CD8-positive, alpha-beta memory T cell (primary cell): ENCODE results near the gene CSTPP1. TPM values are rescaled to one million over a fixed set of nuclear protein-coding genes. Genes with fewer than 3 reads are reported as not detected.

ENCODE experiments used
- CTCF ChIA-PET: fragments of 350-600 bp; sonication (Branson Sonifier 250); formaldehyde crosslinking; loops from one replicate; lab custom pipeline; 2021; ENCODE audit warnings: antibody characterized with exemption; lab: Charles Lee
- POLR2A ChIA-PET: fragments of 350-600 bp; sonication (Branson Sonifier 250); formaldehyde crosslinking; loops from one replicate; lab custom pipeline; 2021; ENCODE audit warnings: antibody characterized with exemption; lab: Charles Lee
- DNase-seq, 5 donors: peaks; one replicate each; pipeline versions ENCODE4 v3.0.0 to v3.0.0-alpha.2; 2020 to 2022; ENCODE audit warnings: mixed read lengths in 1 of 5
- H3K27ac ChIP-seq: one replicate; pipeline ENCODE4 v1.7.0; 2013; ENCODE audit warnings: low read depth, mild to moderate bottlenecking, low read length, moderate library complexity
- H3K27me3 ChIP-seq: 2 replicates; pipeline ENCODE4 v1.7.0; 2013; ENCODE audit warnings: low read length, mild to moderate bottlenecking; ENCODE audit not compliant: insufficient read depth, poor library complexity, severe bottlenecking
- H3K36me3 ChIP-seq: 2 replicates; pipeline ENCODE4 v1.7.0; 2013; ENCODE audit warnings: mild to moderate bottlenecking, low read length, moderate library complexity; ENCODE audit not compliant: insufficient read depth
- H3K4me1 ChIP-seq: 2 replicates; pipeline ENCODE4 v1.7.0; 2013; ENCODE audit warnings: mild to moderate bottlenecking, low read length, moderate library complexity; ENCODE audit not compliant: insufficient read depth
- H3K4me3 ChIP-seq: 2 replicates; pipeline ENCODE4 v1.7.0; 2013; ENCODE audit warnings: mild to moderate bottlenecking, low read length
- H3K9me3 ChIP-seq: 2 replicates; pipeline ENCODE4 v1.7.0; 2013; ENCODE audit warnings: mild to moderate bottlenecking, low read length
- H3K27ac Mint-ChIP-seq, 8 donors: one replicate each; pipeline ENCODE4 v1.8.0; 2020 to 2021; ENCODE audit warnings: mixed read lengths in 8 of 8, mild to moderate bottlenecking in 6 of 8, inconsistent platforms in 3 of 8, moderate library complexity in 3 of 8
- H3K27me3 Mint-ChIP-seq, 2 donors: one replicate each; pipeline ENCODE4 v1.8.0; 2020 to 2021; ENCODE audit warnings: mixed read lengths in 2 of 2, mild to moderate bottlenecking in 1 of 2, moderate library complexity in 1 of 2
- H3K36me3 Mint-ChIP-seq, 3 donors: one replicate each; pipeline ENCODE4 v1.8.0; 2020 to 2021; ENCODE audit warnings: mixed read lengths in 3 of 3, inconsistent platforms in 1 of 3, mild to moderate bottlenecking in 1 of 3
- H3K4me1 Mint-ChIP-seq, 3 donors: one replicate each; pipeline ENCODE4 v1.8.0; 2020 to 2021; ENCODE audit warnings: mixed read lengths in 3 of 3, inconsistent platforms in 1 of 3, mild to moderate bottlenecking in 1 of 3
- H3K4me3 Mint-ChIP-seq, 7 donors: one replicate each; pipeline ENCODE4 v1.8.0; 2020 to 2021; ENCODE audit warnings: mixed read lengths in 7 of 7, mild to moderate bottlenecking in 6 of 7, moderate library complexity in 4 of 7, inconsistent platforms in 2 of 7
- H3K9me3 Mint-ChIP-seq, 5 donors: one replicate each; pipeline ENCODE4 v1.8.0; 2020 to 2022; ENCODE audit warnings: mixed read lengths in 5 of 5, mild to moderate bottlenecking in 3 of 5, moderate library complexity in 2 of 5, inconsistent platforms in 1 of 5
- polyA plus RNA-seq: library from polyadenylated mRNA; unstranded; fragments of 300-500 nt; fragmentation: Illumina TruSeq; gene quantifications from one replicate; pipeline ENCODE4 v1.2.3, GENCODE V29; 2021
- total RNA-seq, 2 experiments: library from RNA; stranded (reverse); gene quantifications; one replicate each; pipeline ENCODE4 v1.2.3, GENCODE V29; 2021

CSTPP1 gene
- total and polyA plus RNA-seq, 3 experiments from 2014 or later = 16.9 to 19.7 (median 18.4) TPM

GRCh38 chr11:47057365-47057764 lies 120.8 kb downstream of the CSTPP1 start:
- Mint-ChIP-seq H3K36me3 (peaks cover 10 to 26% (median 17%) of the 10 kb centered on the region in 3 donors), H3K9me3 (peaks cover 0 to 3% (median 0%) of the 10 kb centered on the region in 5 donors), H3K27ac (no peak overlapping the region), H3K4me3 (no peak overlapping the region), H3K4me1 (peaks cover 0 to 3% (median 0%) of the 10 kb centered on the region in 3 donors), H3K27me3 (no peaks in the 10 kb centered on the region)
- no peak overlapping the region for H3K4me3 ChIP-seq
- POLR2A ChIA-PET = no interaction called here
- H3K27ac ChIP-seq = no peak overlapping the region
- no peak for DNase-seq
- H3K4me1 ChIP-seq = no peaks in the 10 kb centered on the region
- no peaks in the 10 kb centered on the region for H3K9me3 ChIP-seq
- H3K36me3 ChIP-seq = no peaks in the 10 kb centered on the region
- no peaks in the 10 kb centered on the region for H3K27me3 ChIP-seq
- CTCF ChIA-PET = no interaction called here

GRCh38 chr11:47060807-47061206 lies 124.2 kb downstream of the CSTPP1 start:
- H3K36me3 Mint-ChIP-seq = peaks cover 9 to 20% (median 16%) of the 10 kb centered on the region in 3 donors
- Histone ChIP-seq H3K4me3 (no peak overlapping the region), H3K27ac (no peak overlapping the region), H3K4me1 (no peaks in the 10 kb centered on the region), H3K27me3 (no peaks in the 10 kb centered on the region), H3K36me3 (no peaks in the 10 kb centered on the region), H3K9me3 (no peaks in the 10 kb centered on the region)
- CTCF ChIA-PET = no interaction called here
- POLR2A ChIA-PET = no interaction called here
- H3K4me3 Mint-ChIP-seq = no peak overlapping the region
- H3K4me1 Mint-ChIP-seq = peaks cover 0 to 3% (median 0%) of the 10 kb centered on the region in 3 donors
- peaks cover 0 to 4% (median 3%) of the 10 kb centered on the region in 5 donors for H3K9me3 Mint-ChIP-seq
- no peak for DNase-seq
- peak overlapping the region in 2 of 8 donors; percentile 6 to 14 for H3K27ac Mint-ChIP-seq
- H3K27me3 Mint-ChIP-seq = no peaks in the 10 kb centered on the region

DNA sequence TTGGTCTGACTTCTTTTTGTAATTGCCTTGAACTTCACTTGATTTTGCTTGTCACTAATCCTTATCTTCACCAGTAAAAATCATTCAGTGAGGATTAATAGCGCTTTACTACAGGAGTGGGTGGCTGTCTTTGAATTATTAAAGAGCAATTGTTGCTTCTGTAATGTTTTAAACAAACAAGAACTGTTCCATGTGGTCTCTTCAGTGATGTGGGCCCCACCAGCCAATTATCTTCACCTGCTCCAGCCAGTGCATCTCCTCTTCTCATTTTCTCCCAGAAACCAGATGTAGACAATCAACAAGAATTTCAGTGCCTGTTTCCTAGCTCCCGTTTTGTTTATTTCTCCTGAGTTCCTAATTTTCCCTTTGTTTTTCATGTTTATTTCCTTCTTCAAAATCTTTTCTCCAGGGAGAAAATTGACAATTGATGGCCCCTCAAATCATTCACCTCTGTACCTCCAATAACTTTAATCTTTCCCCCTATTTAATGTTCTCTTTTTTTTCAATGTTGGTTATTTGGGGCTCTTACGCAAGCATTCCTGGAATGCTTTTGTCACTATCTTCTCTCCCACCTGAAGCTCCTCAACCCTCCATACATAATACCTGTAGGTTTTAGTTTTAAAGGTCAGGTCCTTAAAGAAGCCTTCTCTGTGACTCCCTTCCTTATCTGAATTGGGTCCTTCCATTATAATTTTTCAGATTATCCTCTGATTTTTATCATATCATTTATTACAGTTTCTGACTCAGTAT lies 125.0 kb downstream of the CSTPP1 start:
- CTCF ChIA-PET = no interaction called here
- no peak overlapping the region for H3K4me3 ChIP-seq
- no peak overlapping the region for H3K4me3 Mint-ChIP-seq
- H3K4me1 ChIP-seq = no peaks in the 10 kb centered on the region
- no peaks in the 10 kb centered on the region for H3K27me3 ChIP-seq
- no peaks in the 10 kb centered on the region for H3K9me3 ChIP-seq
- no peak for DNase-seq
- peaks cover 0 to 3% (median 0%) of the 10 kb centered on the region in 3 donors for H3K4me1 Mint-ChIP-seq
- POLR2A ChIA-PET = no interaction called here
- H3K36me3 ChIP-seq = no peaks in the 10 kb centered on the region
- peak overlapping the region in 4 of 8 donors; percentile 7 to 39 (median 30) for H3K27ac Mint-ChIP-seq
- H3K27ac ChIP-seq = no peak overlapping the region
- H3K9me3 Mint-ChIP-seq = peaks cover 0 to 4% (median 3%) of the 10 kb centered on the region in 5 donors
- peaks cover 9 to 16% (median 13%) of the 10 kb centered on the region in 3 donors for H3K36me3 Mint-ChIP-seq
- no peaks in the 10 kb centered on the region for H3K27me3 Mint-ChIP-seq

DNA sequence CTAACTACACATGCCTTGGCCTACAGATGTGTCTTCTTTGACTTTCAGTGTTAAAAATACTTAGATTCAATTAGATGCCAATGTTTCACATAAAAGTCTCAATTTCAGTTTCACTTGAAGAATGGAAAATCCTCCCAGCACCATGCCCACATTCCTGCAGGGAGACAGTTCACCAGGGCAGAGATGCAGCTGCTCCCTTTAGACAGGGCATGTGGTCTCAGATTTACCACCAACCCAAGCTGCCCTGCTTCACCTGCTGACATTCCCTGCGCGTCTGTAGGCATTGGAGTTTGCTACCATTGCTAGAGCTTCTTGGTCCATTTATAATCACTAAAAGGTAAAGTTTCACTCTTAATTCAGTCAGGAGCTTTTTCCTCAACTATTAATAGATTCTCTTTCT lies 126.2 kb downstream of the CSTPP1 start:
- Histone ChIP-seq H3K4me3 (no peak overlapping the region), H3K36me3 (no peaks in the 10 kb centered on the region), H3K4me1 (no peaks in the 10 kb centered on the region), H3K9me3 (no peaks in the 10 kb centered on the region), H3K27me3 (no peaks in the 10 kb centered on the region), H3K27ac (no peak overlapping the region)
- H3K4me3 Mint-ChIP-seq = no peak overlapping the region
- H3K27me3 Mint-ChIP-seq = no peaks in the 10 kb centered on the region
- H3K27ac Mint-ChIP-seq = no peak overlapping the region
- H3K4me1 Mint-ChIP-seq = peaks cover 0 to 3% (median 0%) of the 10 kb centered on the region in 3 donors
- H3K9me3 Mint-ChIP-seq = peaks cover 0 to 4% (median 0%) of the 10 kb centered on the region in 5 donors
- POLR2A ChIA-PET = interaction anchor here (0.6 kb wide), 1 partner anchor 1280 kb away, joined by 4 read pairs; no protein-coding TSS in a partner anchor
- DNase-seq = no peak
- H3K36me3 Mint-ChIP-seq = peaks cover 5 to 10% (median 9%) of the 10 kb centered on the region in 3 donors
- CTCF ChIA-PET = no interaction called here

GRCh38 chr11:47067401-47067800 lies 130.8 kb downstream of the CSTPP1 start:
- no peaks in the 10 kb centered on the region for H3K9me3 ChIP-seq
- DNase-seq = no peak
- H3K36me3 ChIP-seq = no peaks in the 10 kb centered on the region
- no peaks in the 10 kb centered on the region for H3K27me3 ChIP-seq
- H3K4me3 ChIP-seq = no peak overlapping the region
- Mint-ChIP-seq H3K27me3 (no peaks in the 10 kb centered on the region), H3K27ac (no peak overlapping the region), H3K4me3 (no peak overlapping the region), H3K36me3 (peaks cover 5 to 9% (median 5%) of the 10 kb centered on the region in 3 donors), H3K9me3 (peaks cover 0 to 4% (median 0%) of the 10 kb centered on the region in 5 donors), H3K4me1 (no peaks in the 10 kb centered on the region)
- H3K4me1 ChIP-seq = no peaks in the 10 kb centered on the region
- ChIA-PET CTCF (no interaction called here), POLR2A (no interaction called here)
- H3K27ac ChIP-seq = no peak overlapping the region

DNA sequence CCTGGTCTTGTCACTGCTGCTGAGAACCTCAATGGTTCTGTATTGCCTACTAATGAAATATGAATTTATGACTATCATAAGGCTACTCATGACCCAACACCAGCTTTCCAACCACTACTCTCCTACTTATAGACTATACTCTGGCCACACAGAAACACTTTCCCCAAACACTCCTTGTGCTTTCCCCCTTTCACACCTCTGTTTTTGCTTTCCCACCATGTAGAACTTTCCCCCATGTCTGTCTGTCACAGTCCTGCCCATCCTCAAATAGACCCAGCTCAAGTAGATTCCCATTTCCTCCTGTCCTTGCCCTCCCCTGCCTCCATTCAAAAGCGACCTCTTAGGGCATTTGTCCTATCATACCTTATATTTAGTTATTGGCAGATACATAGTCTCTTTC lies 134.2 kb downstream of the CSTPP1 start:
- H3K9me3 ChIP-seq = no peaks in the 10 kb centered on the region
- Mint-ChIP-seq H3K9me3 (no peaks in the 10 kb centered on the region), H3K4me1 (no peaks in the 10 kb centered on the region), H3K36me3 (peaks cover 0 to 4% (median 0%) of the 10 kb centered on the region in 3 donors), H3K4me3 (no peak overlapping the region), H3K27me3 (no peaks in the 10 kb centered on the region), H3K27ac (no peak overlapping the region)
- H3K4me3 ChIP-seq = no peak overlapping the region
- CTCF ChIA-PET = no interaction called here
- no peaks in the 10 kb centered on the region for H3K36me3 ChIP-seq
- no peaks in the 10 kb centered on the region for H3K27me3 ChIP-seq
- POLR2A ChIA-PET = no interaction called here
- no peaks in the 10 kb centered on the region for H3K4me1 ChIP-seq
- no peak for DNase-seq
- no peak overlapping the region for H3K27ac ChIP-seq

- peaks cover 0 to 4% (median 2%) of the 10 kb centered on the region in 3 donors for H3K36me3 Mint-ChIP-seq
- no peak for DNase-seq
- no peaks in the 10 kb centered on the region for H3K27me3 Mint-ChIP-seq
- Histone ChIP-seq H3K9me3 (no peaks in the 10 kb centered on the region), H3K4me3 (no peak overlapping the region), H3K36me3 (no peaks in the 10 kb centered on the region), H3K27ac (no peak overlapping the region), H3K4me1 (no peaks in the 10 kb centered on the region), H3K27me3 (no peaks in the 10 kb centered on the region)
- no peak overlapping the region for H3K27ac Mint-ChIP-seq
- no peaks in the 10 kb centered on the region for H3K4me1 Mint-ChIP-seq
- POLR2A ChIA-PET = no interaction called here
- H3K9me3 Mint-ChIP-seq = no peaks in the 10 kb centered on the region
- CTCF ChIA-PET = no interaction called here
- H3K4me3 Mint-ChIP-seq = no peak overlapping the region
Observed at GRCh38 chr11:47071341-47071740, 134.8 kb downstream of the CSTPP1 start.

DNA sequence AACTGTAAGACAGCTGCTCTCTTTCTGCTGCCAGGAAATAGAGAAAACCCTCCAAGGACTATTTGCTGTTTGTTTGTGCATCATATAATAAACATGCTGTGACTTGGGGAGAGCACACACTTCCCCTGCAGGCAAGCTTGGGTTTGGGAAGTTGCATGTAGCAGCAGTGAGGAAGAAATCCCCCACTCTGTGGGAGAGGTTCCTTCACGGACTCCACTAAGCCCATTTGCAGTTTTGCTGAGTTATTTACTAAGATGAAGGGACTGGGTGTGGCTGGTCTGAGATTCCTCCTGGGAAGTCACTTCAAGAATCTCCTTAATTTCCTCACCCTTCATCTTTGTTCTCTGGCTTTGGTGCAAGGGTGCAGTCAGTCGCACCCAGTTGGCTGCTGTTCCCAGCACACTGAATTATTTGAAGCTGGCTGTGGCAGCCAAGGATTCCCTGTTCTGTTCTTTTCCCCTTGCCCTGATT lies 135.3 kb downstream of the CSTPP1 start:
- CTCF ChIA-PET = no interaction called here

More for the DNA sequence above, 135.3 kb downstream of the CSTPP1 start:
- no peak overlapping the region for H3K4me3 Mint-ChIP-seq
- no peaks in the 10 kb centered on the region for H3K27me3 Mint-ChIP-seq
- no peaks in the 10 kb centered on the region for H3K9me3 Mint-ChIP-seq
- no peak overlapping the region for H3K4me3 ChIP-seq
- no peaks in the 10 kb centered on the region for H3K27me3 ChIP-seq
- no peaks in the 10 kb centered on the region for H3K4me1 ChIP-seq
- H3K9me3 ChIP-seq = no peaks in the 10 kb centered on the region
- H3K36me3 Mint-ChIP-seq = peaks cover 0 to 4% (median 4%) of the 10 kb centered on the region in 3 donors
- DNase-seq = no peak
- no peaks in the 10 kb centered on the region for H3K36me3 ChIP-seq
- no peak overlapping the region for H3K27ac ChIP-seq
- H3K27ac Mint-ChIP-seq = no peak overlapping the region
- POLR2A ChIA-PET = no interaction called here
- no peaks in the 10 kb centered on the region for H3K4me1 Mint-ChIP-seq
